ENCODE measurements around the gene WIPF1.

WIPF1 gene

GRCh38 chr2:174540893-174541292 lies 56.7 kb downstream of the WIPF1 start:
- DNase-seq (ENCODE audit: low spot score): no peak

- no peak for DNase-seq (ENCODE audit: low spot score)
Measured at GRCh38 chr2:174535757-174536703, 61.6 kb downstream of the WIPF1 start.

- DNase-seq (ENCODE audit: low spot score): no peak
Measured at GRCh38 chr2:174535083-174535482, 62.5 kb downstream of the WIPF1 start.

- no peak for DNase-seq (ENCODE audit: low spot score)
Measured at GRCh38 chr2:174529916-174530315, 67.7 kb downstream of the WIPF1 start.

- DNase-seq (ENCODE audit: low spot score): no peak
Measured at GRCh38 chr2:174527959-174528358, 69.6 kb downstream of the WIPF1 start.

- DNase-seq (ENCODE audit: low spot score): no peak
Measured at GRCh38 chr2:174527101-174527721, 70.4 kb downstream of the WIPF1 start.

GRCh38 chr2:174524527-174524926 lies 73.1 kb downstream of the WIPF1 start:
- DNase-seq (ENCODE audit: low spot score): no peak

- DNase-seq (ENCODE audit: low spot score): no peak
Measured at GRCh38 chr2:174522553-174522952, 75.1 kb downstream of the WIPF1 start.

GRCh38 chr2:174518395-174518794 lies 79.2 kb downstream of the WIPF1 start:
- no peak for DNase-seq (ENCODE audit: low spot score)

GRCh38 chr2:174516501-174517378 lies 80.9 kb downstream of the WIPF1 start:
- no peak for DNase-seq (ENCODE audit: low spot score)

- no peak for DNase-seq (ENCODE audit: low spot score)
Measured at GRCh38 chr2:174512345-174512744, 85.3 kb downstream of the WIPF1 start.

GRCh38 chr2:174511580-174512260 lies 85.9 kb downstream of the WIPF1 start:
- DNase-seq (ENCODE audit: low spot score): no peak

GRCh38 chr2:174510583-174511189 lies 86.9 kb downstream of the WIPF1 start:
- no peak for DNase-seq (ENCODE audit: low spot score)

All from HuH-7 (cell line).